GM12872 (cell line): ENCODE results near the gene CNTN5.

ENCODE experiments used
- TF ChIP-seq, protein P1 (sequence below): IDR thresholded peaks from 3 replicates; pipeline ENCODE4 v1.5.1; 2011; ENCODE audit warnings: low read depth, mild to moderate bottlenecking, low read length, moderate library complexity; ENCODE audit not compliant: insufficient read depth

Gene CNTN5

DNA sequence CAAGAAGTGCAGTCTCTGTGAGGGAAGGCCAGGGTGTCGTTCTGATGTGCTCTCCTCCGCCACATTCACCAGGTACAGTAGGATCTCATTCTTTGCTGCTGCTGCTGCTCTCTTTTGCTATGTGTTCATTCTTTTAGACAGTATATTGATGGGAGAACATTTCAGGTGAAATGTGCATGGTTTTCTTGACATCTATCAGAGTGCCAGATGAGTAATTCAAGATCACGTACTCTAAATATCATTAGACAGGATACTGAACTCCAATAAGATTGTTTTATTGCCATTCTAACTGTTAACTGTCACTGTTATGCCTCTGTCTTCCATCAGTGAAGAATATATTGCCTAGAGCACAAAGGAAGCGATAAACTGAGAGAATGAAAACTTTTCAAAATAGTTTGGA lies 895.3 kb downstream of the CNTN5 start:
- TF ChIP-seq, protein P1, sequence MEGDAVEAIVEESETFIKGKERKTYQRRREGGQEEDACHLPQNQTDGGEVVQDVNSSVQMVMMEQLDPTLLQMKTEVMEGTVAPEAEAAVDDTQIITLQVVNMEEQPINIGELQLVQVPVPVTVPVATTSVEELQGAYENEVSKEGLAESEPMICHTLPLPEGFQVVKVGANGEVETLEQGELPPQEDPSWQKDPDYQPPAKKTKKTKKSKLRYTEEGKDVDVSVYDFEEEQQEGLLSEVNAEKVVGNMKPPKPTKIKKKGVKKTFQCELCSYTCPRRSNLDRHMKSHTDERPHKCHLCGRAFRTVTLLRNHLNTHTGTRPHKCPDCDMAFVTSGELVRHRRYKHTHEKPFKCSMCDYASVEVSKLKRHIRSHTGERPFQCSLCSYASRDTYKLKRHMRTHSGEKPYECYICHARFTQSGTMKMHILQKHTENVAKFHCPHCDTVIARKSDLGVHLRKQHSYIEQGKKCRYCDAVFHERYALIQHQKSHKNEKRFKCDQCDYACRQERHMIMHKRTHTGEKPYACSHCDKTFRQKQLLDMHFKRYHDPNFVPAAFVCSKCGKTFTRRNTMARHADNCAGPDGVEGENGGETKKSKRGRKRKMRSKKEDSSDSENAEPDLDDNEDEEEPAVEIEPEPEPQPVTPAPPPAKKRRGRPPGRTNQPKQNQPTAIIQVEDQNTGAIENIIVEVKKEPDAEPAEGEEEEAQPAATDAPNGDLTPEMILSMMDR, result no peak

DNA sequence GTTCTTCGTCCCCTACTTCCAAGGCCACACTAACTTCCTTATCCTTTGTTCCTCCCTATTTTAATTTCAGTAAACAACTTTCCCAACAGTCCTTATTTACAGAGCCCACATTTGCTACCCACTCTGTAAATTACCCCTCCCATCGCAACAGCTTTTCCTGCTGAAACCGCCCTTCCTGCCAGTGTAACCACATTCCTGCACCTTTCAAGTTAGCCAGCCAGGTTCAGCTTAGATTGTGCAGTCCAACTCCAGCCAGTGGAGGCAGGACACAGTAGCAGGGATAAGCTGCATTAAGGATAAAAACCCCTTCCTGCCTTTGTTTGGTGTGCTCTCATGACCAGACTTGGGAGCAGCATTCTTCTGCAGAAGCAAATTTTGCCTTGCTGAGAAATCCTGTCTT lies 898.0 kb downstream of the CNTN5 start:
- TF ChIP-seq, protein P1, result no peak

DNA sequence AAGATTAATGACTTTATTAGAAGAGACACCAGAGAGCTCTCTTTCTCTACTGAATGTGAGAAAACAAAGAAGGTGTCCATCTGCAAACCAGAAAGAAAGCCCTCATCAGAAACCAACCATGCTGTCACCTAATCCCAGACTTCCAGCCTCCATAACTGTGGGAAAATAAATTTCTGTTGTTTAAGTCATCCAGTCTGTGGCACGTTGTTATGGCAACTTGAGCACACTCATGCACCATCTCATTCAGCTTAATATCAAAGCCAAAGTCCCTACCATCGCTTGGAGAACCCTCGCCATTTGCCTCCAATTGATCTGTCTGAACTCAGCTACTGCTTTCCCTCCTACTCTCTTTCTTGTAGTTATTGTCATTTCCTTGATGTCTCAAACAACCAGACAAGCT lies 900.2 kb downstream of the CNTN5 start:
- TF ChIP-seq, protein P1, result no peak

DNA sequence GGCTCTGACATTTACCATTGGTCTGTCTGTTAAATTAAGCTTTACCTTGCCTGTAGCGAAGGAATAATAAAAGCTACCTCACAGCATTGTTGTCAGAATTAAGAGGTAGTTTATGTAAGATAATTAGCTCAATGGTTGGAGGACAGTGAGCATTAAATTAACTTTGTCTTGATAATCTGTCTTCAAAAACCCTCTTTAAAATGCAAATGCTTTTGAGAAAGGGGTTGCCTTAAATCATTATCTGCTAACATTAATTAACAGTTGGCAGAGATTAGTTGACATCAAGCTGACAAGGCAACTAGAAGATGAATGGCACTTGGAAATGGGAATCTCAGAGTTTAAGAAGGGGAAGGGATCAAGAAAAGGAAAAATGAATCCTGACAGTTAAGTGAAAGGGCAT lies 905.2 kb downstream of the CNTN5 start:
- TF ChIP-seq, protein P1, result no peak

DNA sequence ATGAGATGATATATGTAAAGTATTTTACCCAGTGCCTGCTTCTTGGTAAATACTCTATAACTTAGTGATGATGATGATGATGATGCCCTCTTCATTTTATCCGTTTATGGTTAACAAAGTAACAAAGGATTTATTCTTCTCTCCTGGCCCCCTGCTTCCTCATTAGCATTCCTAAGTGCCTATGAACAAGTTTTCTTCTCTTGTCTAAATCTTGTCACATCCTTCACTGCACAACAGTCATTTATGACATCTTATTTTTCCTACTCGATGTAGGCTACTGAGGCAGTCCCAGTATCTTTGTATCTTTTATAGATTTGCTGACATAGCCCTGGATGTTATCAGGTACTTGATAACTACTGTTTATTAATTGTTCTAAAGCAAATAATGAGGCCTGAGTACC lies 911.9 kb downstream of the CNTN5 start:
- TF ChIP-seq, protein P1, result no peak

DNA sequence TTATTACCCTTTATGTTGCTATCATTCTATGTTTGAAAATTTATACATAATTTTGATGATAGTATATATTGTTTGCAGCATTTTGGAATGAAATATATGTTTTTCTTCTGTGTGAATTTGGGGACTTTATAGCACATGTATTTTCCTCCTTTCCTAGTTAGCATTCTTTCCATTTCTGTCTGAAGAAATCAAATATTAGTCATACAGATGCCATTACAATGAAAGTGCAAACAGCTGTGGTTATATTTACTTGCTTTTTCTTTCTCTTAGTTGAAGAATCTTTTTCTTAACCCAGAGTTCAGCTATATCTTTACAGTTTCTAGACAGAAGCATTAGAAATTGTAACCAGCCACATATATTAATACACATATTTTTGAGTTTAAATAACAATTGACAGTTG lies 913.3 kb downstream of the CNTN5 start:
- TF ChIP-seq, protein P1, result no peak

DNA sequence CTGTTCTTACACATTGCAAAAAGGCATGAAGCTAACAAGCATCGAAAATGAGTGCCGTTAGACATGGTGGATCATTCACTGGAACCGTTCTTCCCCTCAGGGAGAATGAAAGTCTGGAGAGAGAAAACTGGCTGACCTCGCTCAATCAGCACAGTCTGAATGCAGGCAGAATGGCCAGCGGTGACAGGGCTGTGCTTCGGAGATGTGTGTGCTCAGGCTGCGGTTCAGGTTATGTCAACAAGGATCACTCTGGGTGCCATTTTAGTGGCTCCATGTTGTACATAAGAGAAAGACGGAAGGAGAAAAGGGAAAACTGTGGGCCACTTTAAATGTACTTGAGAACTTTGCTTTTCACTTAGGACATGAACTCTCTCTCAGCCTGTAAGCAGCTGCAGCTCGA lies 916.6 kb downstream of the CNTN5 start:
- TF ChIP-seq, protein P1, result no peak

DNA sequence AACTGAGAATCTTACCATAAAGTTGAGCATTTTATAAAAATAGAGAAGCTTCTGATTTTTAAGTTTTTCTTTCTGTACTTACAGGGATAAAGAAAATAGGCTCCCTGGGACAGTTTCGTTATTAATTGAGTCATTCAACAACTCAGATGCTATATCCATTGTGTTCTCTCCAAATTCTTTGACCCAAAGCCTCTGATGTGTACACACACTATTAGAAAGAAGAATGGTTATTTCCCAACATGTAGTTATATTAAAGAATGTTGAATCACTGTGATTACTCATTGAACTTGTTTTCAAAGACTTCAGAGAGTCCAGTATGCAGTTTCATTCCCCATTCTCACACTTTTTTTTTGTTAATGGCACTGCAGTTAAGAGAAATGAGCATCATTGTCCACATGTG lies 932.1 kb downstream of the CNTN5 start:
- TF ChIP-seq, protein P1, result no peak
